ENCODE measurements around the gene SH2D7.

DNA sequence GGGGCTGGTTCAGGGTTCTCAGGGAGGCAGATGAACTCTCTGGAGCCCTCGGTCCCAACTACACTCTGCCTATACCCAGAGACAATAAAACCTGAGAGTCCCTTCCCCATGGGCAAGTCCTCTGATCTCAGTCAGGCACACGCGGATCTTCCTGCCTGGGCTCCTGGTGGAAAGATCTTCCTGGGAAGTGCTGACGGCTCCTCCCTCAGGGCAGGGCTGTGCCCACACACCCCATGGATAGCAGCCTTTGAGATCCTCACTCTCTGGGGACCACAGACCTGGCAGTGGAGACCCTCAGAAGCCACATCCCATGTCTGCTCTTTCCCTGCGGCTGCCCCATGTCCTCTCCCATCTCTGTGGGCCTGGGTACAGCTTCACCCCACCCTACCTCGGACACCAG lies 10.4 kb downstream of the SH2D7 start:
- TF ChIP-seq CTCF (IDR thresholded peaks at IDR 0.05; ENCODE audit: insufficient read depth, low read length, poor library complexity, severe bottlenecking) = no peak
- no peak for TF ChIP-seq EZH2phosphoT487 (conservative IDR thresholded peaks at IDR 0.05; ENCODE audit: low read length)
